Subcutaneous adipose tissue (tissue), 4 donors: ENCODE results near the gene NCLN. TPM values are rescaled to one million over a fixed set of nuclear protein-coding genes. Genes with fewer than 3 reads are reported as not detected.

ENCODE experiments used
- total RNA-seq, 4 donors: library from RNA; depleted of rRNA; stranded (reverse); fragments of >200 nt; gene quantifications; one replicate each; pipeline ENCODE4 v1.1.0, GENCODE V29; 2016
- TF ChIP-seq, protein P1 (sequence below): fragments of 450-650 bp; IDR thresholded peaks from one replicate; pipeline ENCODE4 v1.5.1; 2016; ENCODE audit warnings: low read depth, mild to moderate bottlenecking, control low read depth, antibody characterized with exemption, moderate library complexity

NCLN gene
- total RNA-seq, 4 donors from 2014 or later = 20.0 to 34.9 (median 24.5) TPM

DNA sequence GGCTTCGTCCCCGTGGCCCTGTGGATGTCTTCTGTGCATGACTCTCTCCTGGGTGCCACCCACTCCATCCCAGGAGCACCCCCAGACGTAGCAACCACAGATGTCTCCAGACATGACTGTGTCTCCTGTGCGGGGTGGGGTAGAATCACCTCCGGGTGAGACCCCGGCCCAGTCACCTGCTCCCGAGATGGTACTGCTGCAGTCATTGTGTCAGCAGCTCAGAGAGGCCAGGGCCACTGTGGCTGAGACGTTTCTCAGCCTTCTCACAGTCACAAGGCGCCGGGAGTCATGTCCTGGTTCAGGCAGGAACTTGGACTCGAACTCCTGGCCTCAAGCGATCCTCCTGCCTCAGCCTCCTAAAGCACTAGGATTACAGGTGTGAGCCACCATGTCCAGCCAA is 16.6 kb downstream of the NCLN start:
- TF ChIP-seq, protein P1, sequence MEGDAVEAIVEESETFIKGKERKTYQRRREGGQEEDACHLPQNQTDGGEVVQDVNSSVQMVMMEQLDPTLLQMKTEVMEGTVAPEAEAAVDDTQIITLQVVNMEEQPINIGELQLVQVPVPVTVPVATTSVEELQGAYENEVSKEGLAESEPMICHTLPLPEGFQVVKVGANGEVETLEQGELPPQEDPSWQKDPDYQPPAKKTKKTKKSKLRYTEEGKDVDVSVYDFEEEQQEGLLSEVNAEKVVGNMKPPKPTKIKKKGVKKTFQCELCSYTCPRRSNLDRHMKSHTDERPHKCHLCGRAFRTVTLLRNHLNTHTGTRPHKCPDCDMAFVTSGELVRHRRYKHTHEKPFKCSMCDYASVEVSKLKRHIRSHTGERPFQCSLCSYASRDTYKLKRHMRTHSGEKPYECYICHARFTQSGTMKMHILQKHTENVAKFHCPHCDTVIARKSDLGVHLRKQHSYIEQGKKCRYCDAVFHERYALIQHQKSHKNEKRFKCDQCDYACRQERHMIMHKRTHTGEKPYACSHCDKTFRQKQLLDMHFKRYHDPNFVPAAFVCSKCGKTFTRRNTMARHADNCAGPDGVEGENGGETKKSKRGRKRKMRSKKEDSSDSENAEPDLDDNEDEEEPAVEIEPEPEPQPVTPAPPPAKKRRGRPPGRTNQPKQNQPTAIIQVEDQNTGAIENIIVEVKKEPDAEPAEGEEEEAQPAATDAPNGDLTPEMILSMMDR = no peak

DNA sequence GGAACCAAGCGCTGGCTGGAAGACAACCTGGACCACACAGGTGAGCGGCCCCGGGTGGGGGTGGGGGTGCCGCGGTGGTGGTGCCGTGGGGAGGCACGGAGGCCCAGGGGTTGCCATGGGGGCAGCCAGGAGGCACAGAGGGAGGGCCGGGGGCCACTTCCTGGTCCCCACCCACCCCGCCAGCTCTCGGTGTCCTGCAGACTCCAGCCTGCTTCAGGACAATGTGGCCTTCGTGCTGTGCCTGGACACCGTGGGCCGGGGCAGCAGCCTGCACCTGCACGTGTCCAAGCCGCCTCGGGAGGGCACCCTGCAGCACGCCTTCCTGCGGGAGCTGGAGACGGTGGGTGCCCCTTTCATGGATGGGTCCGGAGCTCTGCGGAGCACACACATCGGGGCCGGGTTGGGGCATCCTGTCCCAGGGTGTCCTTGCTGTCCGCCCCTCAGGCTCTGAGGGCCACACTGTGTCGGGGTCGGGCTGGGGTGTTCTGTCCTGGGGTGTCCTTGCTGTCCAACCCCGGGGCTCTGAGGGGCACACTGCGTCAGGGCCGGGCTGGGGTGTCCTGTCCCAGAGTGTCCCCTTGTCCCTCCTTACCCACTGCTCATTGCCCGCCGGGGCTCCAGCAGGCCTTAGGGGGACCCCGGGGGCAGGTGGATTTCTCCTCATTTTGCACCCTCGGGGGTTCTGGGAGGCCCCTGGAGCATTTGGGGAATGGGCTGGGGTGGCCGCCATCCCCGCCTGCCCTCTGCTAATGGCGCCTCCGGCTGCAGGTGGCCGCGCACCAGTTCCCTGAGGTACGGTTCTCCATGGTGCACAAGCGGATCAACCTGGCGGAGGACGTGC is 18.3 kb downstream of the NCLN start:
- TF ChIP-seq, protein P1 = no peak

DNA sequence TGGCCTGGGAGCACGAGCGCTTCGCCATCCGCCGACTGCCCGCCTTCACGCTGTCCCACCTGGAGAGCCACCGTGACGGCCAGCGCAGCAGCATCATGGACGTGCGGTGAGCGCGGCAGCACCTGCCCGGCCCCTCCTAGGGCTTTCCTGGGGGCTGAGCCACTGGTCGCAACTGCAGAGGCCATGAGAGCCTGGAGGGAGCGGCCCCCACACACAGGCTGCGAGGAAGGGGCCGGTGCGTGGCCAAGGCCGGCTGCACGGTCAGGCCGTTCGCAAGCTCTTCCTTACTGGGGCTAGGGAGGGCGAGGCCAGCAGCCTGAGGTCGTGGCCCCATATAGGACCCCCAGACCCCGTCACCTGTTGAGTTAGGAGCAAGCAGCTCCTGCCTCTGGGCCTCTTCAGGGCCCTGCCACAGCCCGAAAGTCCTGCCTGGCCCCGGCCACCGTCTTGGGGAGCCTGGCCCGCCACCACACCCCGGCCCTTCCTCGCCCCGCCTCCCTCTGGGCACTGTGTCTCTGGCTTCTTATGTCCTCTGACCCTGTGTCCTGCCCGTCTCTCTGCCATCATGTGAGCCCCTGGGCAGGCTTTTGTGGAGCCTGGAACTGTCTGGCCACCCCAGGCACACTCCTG is 19.0 kb downstream of the NCLN start:
- TF ChIP-seq, protein P1 = no peak

DNA sequence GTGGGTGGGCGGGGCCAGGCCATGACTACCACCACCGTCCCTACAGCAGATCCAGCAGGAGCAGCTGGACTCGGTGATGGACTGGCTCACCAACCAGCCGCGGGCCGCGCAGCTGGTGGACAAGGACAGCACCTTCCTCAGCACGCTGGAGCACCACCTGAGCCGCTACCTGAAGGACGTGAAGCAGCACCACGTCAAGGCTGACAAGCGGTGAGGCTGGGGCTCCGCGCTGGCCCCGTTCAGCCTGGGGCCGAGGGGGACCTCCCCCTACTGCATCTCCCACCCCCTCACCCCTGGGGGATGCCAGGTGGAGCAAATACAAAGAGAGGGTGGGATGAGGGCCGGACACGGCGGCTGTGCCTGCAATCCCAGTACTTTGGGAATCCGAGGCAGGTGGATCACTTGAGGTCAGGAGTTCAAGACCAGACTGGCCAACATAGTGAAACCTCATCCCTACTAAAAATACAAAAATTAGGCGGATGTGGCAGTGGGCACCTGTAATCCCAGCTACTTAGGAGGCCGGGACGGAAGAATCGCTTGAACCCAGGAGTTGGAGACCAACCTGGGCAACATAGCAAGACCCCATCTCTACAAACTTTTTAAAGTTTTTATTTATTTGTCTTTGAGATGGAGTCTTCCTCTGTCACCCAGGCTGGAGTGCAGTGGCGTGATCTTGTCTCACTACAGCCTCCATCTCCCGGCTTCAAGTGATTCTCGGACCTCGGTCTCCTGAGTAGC is 20.7 kb downstream of the NCLN start:
- TF ChIP-seq, protein P1 = no peak

DNA sequence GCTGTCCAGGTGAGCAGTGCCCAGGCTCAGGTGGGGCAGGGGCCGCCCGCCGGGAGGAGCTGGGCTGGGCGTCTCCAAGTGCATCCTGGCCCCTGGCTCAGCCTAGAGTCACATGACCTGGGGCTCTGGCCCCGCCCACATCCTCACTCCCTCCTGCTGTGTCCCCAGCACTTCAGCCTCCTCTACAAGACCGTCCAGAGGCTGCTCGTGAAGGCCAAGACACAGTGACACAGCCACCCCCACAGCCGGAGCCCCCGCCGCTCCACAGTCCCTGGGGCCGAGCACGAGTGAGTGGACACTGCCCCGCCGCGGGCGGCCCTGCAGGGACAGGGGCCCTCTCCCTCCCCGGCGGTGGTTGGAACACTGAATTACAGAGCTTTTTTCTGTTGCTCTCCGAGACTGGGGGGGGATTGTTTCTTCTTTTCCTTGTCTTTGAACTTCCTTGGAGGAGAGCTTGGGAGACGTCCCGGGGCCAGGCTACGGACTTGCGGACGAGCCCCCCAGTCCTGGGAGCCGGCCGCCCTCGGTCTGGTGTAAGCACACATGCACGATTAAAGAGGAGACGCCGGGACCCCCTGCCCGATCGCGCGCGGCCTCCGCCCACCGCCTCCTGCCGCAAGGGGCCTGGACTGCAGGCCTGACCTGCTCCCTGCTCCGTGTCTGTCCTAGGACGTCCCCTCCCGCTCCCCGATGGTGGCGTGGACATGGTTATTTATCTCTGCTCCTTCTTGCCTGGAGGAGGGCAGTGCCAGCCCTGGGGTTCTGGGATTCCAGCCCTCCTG is 21.9 kb downstream of the NCLN start:
- TF ChIP-seq, protein P1 = no peak

DNA sequence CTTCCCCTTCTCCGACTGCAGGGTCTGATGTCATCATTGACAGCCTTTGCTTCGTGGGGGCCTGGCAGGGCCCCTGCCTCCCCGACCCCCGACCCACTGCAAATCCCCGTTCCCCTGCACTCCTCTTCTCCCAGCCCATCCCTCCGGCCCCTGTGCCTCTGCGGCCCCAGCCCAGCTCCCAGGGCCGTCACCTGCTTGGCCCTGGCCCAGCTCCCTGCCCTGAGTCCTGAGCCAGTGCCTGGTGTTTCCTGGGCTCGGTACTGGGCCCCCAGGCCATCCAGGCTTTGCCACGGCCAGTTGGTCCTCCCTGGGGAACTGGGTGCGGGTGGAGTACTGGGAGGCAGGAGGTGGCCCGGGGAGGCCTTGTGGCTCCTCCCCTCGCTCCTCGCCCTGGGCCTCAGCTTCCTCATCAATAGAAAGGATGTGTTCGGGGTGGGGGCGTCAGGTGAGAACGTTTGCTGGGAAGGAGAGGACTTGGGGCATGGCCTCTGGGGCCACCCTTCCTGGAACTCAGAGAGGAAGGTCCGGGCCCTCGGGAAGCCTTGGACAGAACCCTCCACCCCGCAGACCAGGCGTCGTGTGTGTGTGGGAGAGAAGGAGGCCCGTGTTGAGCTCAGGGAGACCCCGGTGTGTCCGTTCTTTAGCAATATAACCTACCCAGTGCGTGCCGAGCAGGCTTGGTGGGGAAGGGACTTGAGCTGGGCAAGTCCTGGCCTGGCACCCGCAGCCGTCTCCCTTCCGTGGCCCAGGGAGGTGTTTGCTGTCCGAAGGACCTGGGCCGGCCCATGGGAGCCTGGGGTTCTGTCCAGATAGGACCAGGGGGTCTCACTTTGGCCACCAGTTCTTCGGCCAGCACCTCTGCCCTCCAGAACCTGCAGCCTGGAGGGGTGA is 22.8 kb downstream of the NCLN start:
- TF ChIP-seq, protein P1 = no peak
